Cardiac fibroblast (primary cell): ENCODE results near the gene KLHL29.
"Not testable (repeated sequence)": the region's sequence is repeated elsewhere in the genome, so short reads cannot be mapped to it uniquely, and the experiment has no call there.

ENCODE experiments used
- DNase-seq, 2 donors: peaks; one replicate each; pipeline versions ENCODE4 v3.0.0 to v3.0.0-alpha.2; 2010; ENCODE audit warnings: low read depth in 2 of 2
- H3K4me3 ChIP-seq, 2 donors: replicated peaks in 1 of 2; 1 replicate in 1 of 2; 2 replicates in 1 of 2; pipeline ENCODE4 v1.5.1; 2011; ENCODE audit warnings: low read depth in 2 of 2, low read length in 2 of 2, mild to moderate bottlenecking in 2 of 2, moderate library complexity in 1 of 2
- CTCF ChIP-seq: IDR thresholded peaks from one replicate; pipeline ENCODE4 v1.5.1; 2011; ENCODE audit warnings: low read depth, mild to moderate bottlenecking, low read length, inconsistent platforms

KLHL29 gene

DNA sequence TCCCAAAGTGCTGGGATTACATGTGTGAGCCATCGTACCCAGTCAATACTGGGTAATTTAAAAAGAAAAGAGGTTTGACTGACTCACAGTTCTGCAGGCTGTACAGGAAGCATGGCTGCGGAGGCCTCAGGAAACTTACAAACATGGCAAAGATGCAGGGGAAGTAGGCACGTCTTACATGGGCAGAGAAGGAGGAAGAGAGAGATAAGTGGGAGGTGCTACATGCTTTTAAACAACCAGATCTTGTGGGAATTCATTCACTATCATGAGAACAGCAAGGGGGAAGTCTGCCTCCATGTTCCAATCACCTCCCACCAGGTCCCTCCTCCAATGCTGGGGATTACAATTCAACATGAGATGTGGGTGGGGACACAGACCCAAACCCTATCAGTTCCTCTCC, 349.4 kb downstream of the KLHL29 start:
- DNase-seq, result no peak
- no peak for TF ChIP-seq CTCF
- H3K4me3 ChIP-seq, result no peak overlapping the region

DNA sequence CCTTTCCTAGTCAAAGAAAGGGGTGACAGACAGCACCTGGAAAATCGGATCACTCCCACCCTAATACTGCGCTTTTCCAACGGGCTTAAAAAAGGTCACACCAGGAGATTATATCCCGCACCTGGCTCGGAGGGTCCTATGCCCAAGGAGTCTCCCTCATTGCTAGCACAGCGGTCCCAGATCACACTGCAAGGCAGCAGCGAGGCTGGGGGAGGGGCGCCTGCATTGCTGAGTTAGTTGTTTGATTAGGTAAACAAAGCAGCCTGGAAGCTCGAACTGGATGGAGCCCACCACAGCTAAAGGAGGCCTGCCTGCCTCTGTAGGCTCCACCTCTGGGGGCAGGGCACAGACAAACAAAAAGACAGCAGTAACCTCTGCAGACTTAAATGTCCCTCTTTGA, 351.8 kb downstream of the KLHL29 start:
- DNase-seq, H3K4me3 ChIP-seq: not testable (repeated sequence)

DNA sequence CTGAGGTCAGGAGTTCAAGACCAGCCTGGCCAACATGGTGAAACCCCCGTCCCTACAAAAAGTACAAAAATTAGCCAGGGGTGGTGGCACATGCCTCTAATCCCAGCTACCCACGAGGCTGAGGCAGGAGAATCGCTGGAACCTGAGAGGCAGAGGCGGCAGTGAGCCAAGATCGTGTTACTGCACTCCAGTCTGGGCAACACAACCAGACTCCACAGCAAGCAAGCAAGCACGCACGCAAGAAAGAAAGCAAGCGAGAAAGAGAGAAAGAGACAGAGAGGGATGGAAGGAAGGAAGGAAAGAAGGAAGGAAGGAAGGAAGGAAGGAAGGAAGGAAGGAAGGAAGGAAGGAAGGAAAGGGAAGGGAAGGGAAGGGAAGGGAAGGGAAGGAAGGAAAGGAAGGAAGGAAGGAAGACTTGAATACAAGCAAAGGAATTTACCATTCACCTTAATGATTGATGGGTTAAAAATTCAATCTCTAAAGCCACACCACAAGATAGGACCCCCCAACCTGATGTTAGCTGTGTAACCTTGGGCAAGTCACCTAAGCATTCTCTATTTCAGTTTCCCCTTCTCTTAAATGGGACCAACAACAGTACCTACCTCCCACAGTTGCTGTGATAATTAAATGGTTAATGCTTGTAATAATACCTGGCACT, 360.2 kb downstream of the KLHL29 start:
- no peak overlapping the region for H3K4me3 ChIP-seq
- no peak for TF ChIP-seq CTCF
- DNase-seq, result no peak

GRCh38 chr2:23745726-23746105, 360.7 kb downstream of the KLHL29 start:
- no peak for TF ChIP-seq CTCF
- no peak overlapping the region for H3K4me3 ChIP-seq
- DNase-seq, result peak; percentile 70 to 84

DNA sequence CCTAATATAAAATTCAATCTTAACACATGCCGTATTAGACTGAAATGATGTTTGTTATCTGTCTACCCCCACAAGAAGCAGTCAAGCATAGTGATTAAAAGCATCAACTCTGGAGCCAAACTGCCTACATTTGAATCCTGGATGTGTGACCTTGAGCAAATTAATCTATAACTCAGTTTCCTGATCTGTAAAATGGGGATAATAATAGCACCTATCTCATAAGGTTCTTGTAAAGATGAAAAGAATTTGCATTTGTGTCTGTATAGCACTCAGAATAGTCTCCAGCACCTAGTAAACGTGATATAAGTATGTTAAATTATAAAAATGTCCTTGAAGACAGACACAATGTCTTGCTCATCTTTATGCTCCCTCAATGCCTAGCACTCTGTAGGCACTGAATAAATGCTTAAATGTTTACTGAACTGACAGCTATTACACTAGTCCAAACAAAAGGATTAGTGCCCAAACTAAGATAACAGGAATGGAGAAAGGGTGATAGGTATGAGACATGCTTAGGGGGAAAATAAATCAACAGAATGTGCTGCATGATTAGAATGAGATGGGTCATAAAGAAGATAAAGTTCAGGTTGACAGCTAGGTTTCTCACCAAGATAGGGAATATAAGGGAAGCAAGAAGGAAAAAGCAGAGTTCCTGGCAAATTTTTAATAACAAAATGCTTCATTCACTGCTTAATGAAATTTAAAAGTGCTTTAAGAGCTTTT, 361.3 kb downstream of the KLHL29 start:
- no peak overlapping the region for H3K4me3 ChIP-seq
- DNase-seq, result no peak
- no peak for TF ChIP-seq CTCF

DNA sequence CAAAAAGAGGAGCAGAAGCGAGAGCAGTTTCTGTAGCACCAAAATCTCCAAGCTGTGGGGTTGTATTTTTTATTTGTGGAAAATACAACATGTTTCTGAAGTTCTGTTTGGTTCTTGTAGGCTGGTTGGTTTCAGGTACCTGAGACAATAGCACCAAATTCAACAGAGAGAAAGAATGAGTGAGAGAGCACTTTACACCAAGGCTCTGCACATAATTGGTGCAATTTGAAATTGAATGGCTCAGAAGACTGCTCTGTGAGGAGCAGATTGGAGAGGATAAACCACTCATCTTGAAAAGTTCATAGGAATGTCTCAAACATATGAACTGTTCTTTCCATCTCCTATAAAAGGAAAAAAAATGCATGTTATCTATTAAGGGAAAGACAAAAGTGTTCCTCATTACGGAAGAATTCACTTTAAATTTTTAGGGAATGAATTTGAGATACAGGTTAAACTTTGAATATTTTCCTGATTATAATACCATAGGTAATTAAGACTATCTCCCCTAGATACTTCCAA, 366.8 kb downstream of the KLHL29 start:
- H3K4me3 ChIP-seq, result no peak overlapping the region
- no peak for DNase-seq
- no peak for TF ChIP-seq CTCF

- H3K4me3 ChIP-seq, result no peak overlapping the region
- DNase-seq, result no peak
- TF ChIP-seq CTCF, result no peak
Measured at GRCh38 chr2:23753291-23754010, 368.5 kb downstream of the KLHL29 start.
